IMR-90 (cell line): ENCODE data around the gene THAP12. TPM values are rescaled to one million over a fixed set of nuclear protein-coding genes. Genes with fewer than 3 reads are reported as not detected.

ENCODE experiments used
- BHLHE40 ChIP-seq: fragments of 150-350 bp; IDR thresholded peaks from 2 replicates; pipeline ENCODE4 v1.6.1; 2016; ENCODE audit warnings: mild to moderate bottlenecking, low read depth, low read length
- CTCF ChIP-seq: conservative IDR thresholded peaks from 2 replicates; pipeline ENCODE4 v1.5.1; 2012; ENCODE audit warnings: mild to moderate bottlenecking, low read depth, low read length, improper control_type of control experiment
- ELK1 ChIP-seq: fragments of 150-350 bp; IDR thresholded peaks from 2 replicates; pipeline ENCODE4 v1.6.1; 2016; ENCODE audit warnings: low read depth, mild to moderate bottlenecking, low read length, moderate library complexity, borderline replicate concordance
- POLR2A ChIP-seq: IDR thresholded peaks from 2 replicates; pipeline ENCODE4 v1.6.1; 2012; ENCODE audit warnings: mild to moderate bottlenecking, low read depth, low read length
- polyA plus RNA-seq, 3 experiments: library from polyadenylated mRNA; depleted of rRNA; stranded (reverse); fragments of >200 nt; gene quantifications; 2 replicates each; pipeline ENCODE4 v1.2.3, GENCODE V29; 2012; ENCODE audit warnings: low replicate concordance in 1 of 3
- total RNA-seq: library from RNA; depleted of rRNA; stranded (reverse); fragments of >200 nt; gene quantifications from 2 replicates; pipeline ENCODE4 v1.2.3, GENCODE V29; 2012

Gene THAP12
- total and polyA plus RNA-seq, 2 of the 4 experiments (the other 2 are of a cell fraction), result 25.1 to 27.3 TPM

DNA sequence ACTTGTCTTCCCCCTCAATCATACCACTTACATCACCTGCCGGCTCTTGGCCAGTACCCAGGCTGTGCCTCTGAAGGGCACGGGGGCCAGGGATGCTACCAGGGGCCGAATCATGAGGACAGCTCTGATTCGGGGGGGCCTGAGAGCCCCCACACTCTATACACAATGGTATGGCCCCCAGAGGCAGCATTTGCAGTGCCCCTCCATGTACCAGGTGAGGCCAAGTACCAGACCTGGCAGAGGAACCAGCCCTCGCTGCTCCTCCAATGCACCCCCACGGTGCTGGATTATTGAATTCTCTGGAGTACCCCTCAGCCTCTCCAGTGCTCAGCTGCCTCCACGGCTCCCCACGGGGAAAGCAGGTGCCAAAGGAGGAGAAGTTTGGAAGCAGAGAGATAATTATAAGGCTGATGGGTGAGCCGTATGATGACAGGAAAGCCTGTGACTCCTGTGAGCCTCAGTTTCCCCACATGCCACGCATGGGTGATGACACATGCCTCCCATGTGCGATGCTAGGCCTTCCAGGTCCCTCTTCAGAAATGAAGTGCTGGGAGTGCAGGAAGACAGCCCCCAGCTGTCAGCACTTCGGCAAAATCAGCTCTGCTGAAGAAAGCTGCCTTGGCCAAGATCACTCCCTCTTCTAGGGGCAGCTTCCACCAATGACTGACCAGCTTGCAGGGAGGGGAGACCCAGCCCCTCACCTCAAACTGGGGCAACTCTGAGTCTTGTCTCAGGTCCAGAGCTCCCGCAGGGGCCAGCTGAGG, 69.9 kb downstream of the THAP12 start (continued):
- TF ChIP-seq ELK1, result no peak
- no peak for TF ChIP-seq BHLHE40
- TF ChIP-seq POLR2A, result no peak
- no peak for TF ChIP-seq CTCF
